ENCODE results near the gene RPS15. TPM values are rescaled to one million over a fixed set of nuclear protein-coding genes. Genes with fewer than 3 reads are reported as not detected.
A peak's percentile ranks its signal among the peaks of the same experiment; 100 is the strongest.

The RPS15 gene
- total RNA-seq, 1 donor from 2014 or later = 1,542 TPM

- intact Hi-C loops (cut with micrococcal nuclease) = loop anchor here (2.0 to 5.0 kb wide), 2 partner anchors 25 to 67 kb away; partner anchors contain the start of gene ADAMTSL5
- DNase-seq = peak; percentile 96
- H3K4me3 Mint-ChIP-seq = peak overlapping the region; percentile 78
- no peak overlapping the region for H3K27ac Mint-ChIP-seq
- no peaks in the 10 kb centered on the region for H3K9me3 Mint-ChIP-seq
- H3K4me1 Mint-ChIP-seq = peaks cover 10% of the 10 kb centered on the region
- peaks cover 24% of the 10 kb centered on the region for H3K36me3 Mint-ChIP-seq (ENCODE audit: low read depth)
- peaks cover 26% of the 10 kb centered on the region for H3K27me3 Mint-ChIP-seq
Observed at GRCh38 chr19:1445185-1445931, 7.2 kb downstream of the RPS15 start.

GRCh38 chr19:1445932-1446712 lies 7.9 kb downstream of the RPS15 start:
- Mint-ChIP-seq H3K27ac (no peak overlapping the region), H3K4me1 (peaks cover 8% of the 10 kb centered on the region), H3K36me3 (ENCODE audit: low read depth) (peaks cover 17% of the 10 kb centered on the region), H3K9me3 (no peaks in the 10 kb centered on the region), H3K27me3 (peaks cover 33% of the 10 kb centered on the region), H3K4me3 (no peak overlapping the region)
- DNase-seq = no peak
- intact Hi-C loops (cut with micrococcal nuclease) = loop anchor here (2.0 to 5.0 kb wide), 2 partner anchors 25 to 66 kb away; partner anchors contain the start of gene ADAMTSL5

GRCh38 chr19:1446713-1447481 lies 8.7 kb downstream of the RPS15 start:
- peak; percentile 81 for DNase-seq
- Mint-ChIP-seq H3K27me3 (peaks cover 38% of the 10 kb centered on the region), H3K4me1 (peaks cover 8% of the 10 kb centered on the region), H3K27ac (no peak overlapping the region), H3K9me3 (no peaks in the 10 kb centered on the region), H3K36me3 (ENCODE audit: low read depth) (peaks cover 10% of the 10 kb centered on the region), H3K4me3 (peak overlapping the region; percentile 35)
- intact Hi-C loops (cut with micrococcal nuclease) = loop anchor here (5.0 kb wide), 1 partner anchor 65 kb away; the partner anchor contains the start of gene ADAMTSL5

GRCh38 chr19:1447504-1447903 lies 9.3 kb downstream of the RPS15 start:
- Mint-ChIP-seq H3K27ac (no peak overlapping the region), H3K9me3 (no peaks in the 10 kb centered on the region), H3K4me3 (no peak overlapping the region), H3K36me3 (ENCODE audit: low read depth) (peaks cover 3% of the 10 kb centered on the region), H3K27me3 (peaks cover 41% of the 10 kb centered on the region), H3K4me1 (peaks cover 8% of the 10 kb centered on the region)
- DNase-seq = no peak
- intact Hi-C loops (cut with micrococcal nuclease) = loop anchor here (5.0 kb wide), 1 partner anchor 65 kb away; the partner anchor contains the start of gene ADAMTSL5

- H3K27ac Mint-ChIP-seq = no peak overlapping the region
- no peaks in the 10 kb centered on the region for H3K36me3 Mint-ChIP-seq (ENCODE audit: low read depth)
- intact Hi-C loops (cut with micrococcal nuclease) = loop anchor here (5.0 kb wide), 1 partner anchor 64 kb away; the partner anchor contains the start of gene ADAMTSL5
- H3K9me3 Mint-ChIP-seq = no peaks in the 10 kb centered on the region
- H3K27me3 Mint-ChIP-seq = peaks cover 45% of the 10 kb centered on the region
- H3K4me1 Mint-ChIP-seq = peaks cover 6% of the 10 kb centered on the region
- no peak overlapping the region for H3K4me3 Mint-ChIP-seq
- DNase-seq = no peak
Observed at GRCh38 chr19:1447944-1448343, 9.7 kb downstream of the RPS15 start.

GRCh38 chr19:1449467-1450442 lies 11.6 kb downstream of the RPS15 start, which contains the start of gene APC2:
TSS of gene APC2 (plus strand) at chr19:1450121. CDS start at chr19:1453002, 2,881 bp downstream.
- no peaks in the 10 kb centered on the region for H3K36me3 Mint-ChIP-seq (ENCODE audit: low read depth)
- H3K9me3 Mint-ChIP-seq = no peaks in the 10 kb centered on the region
- peaks cover 51% of the 10 kb centered on the region for H3K27me3 Mint-ChIP-seq
- DNase-seq = peak; percentile 83
- peaks cover 3% of the 10 kb centered on the region for H3K4me1 Mint-ChIP-seq
- no peak within 1 kb of the TSS for H3K27ac Mint-ChIP-seq
- H3K4me3 Mint-ChIP-seq = peak within 1 kb of the TSS; percentile 40
- intact Hi-C loops (cut with micrococcal nuclease) = loop anchor here (5.0 kb wide), 1 partner anchor 63 kb away; the partner anchor contains the start of gene ADAMTSL5

GRCh38 chr19:1450735-1451731 lies 12.8 kb downstream of the RPS15 start:
- Mint-ChIP-seq H3K9me3 (no peaks in the 10 kb centered on the region), H3K4me1 (peaks cover 9% of the 10 kb centered on the region), H3K27me3 (peaks cover 59% of the 10 kb centered on the region), H3K27ac (no peak overlapping the region), H3K36me3 (ENCODE audit: low read depth) (peaks cover 2% of the 10 kb centered on the region), H3K4me3 (no peak overlapping the region)
- DNase-seq = no peak
- intact Hi-C loops (cut with micrococcal nuclease) = no loop called here

- DNase-seq = no peak
- H3K36me3 Mint-ChIP-seq (ENCODE audit: low read depth) = peaks cover 2% of the 10 kb centered on the region
- H3K27me3 Mint-ChIP-seq = peaks cover 56% of the 10 kb centered on the region
- no peak overlapping the region for H3K27ac Mint-ChIP-seq
- H3K4me3 Mint-ChIP-seq = no peak overlapping the region
- peaks cover 9% of the 10 kb centered on the region for H3K4me1 Mint-ChIP-seq
- intact Hi-C loops (cut with micrococcal nuclease) = no loop called here
- H3K9me3 Mint-ChIP-seq = no peaks in the 10 kb centered on the region
Observed at GRCh38 chr19:1451916-1452801, 14.0 kb downstream of the RPS15 start.

- Mint-ChIP-seq H3K9me3 (no peaks in the 10 kb centered on the region), H3K36me3 (ENCODE audit: low read depth) (peaks cover 2% of the 10 kb centered on the region), H3K4me1 (peaks cover 9% of the 10 kb centered on the region), H3K4me3 (no peak overlapping the region), H3K27ac (no peak overlapping the region), H3K27me3 (peaks cover 54% of the 10 kb centered on the region)
- no peak for DNase-seq
- intact Hi-C loops (cut with micrococcal nuclease) = no loop called here
Observed at GRCh38 chr19:1452802-1453524, 14.8 kb downstream of the RPS15 start.

GRCh38 chr19:1453525-1454364 lies 15.5 kb downstream of the RPS15 start:
- peaks cover 2% of the 10 kb centered on the region for H3K36me3 Mint-ChIP-seq (ENCODE audit: low read depth)
- DNase-seq = no peak
- H3K27ac Mint-ChIP-seq = no peak overlapping the region
- no peaks in the 10 kb centered on the region for H3K9me3 Mint-ChIP-seq
- intact Hi-C loops (cut with micrococcal nuclease) = no loop called here
- peaks cover 9% of the 10 kb centered on the region for H3K4me1 Mint-ChIP-seq
- H3K27me3 Mint-ChIP-seq = peaks cover 54% of the 10 kb centered on the region
- H3K4me3 Mint-ChIP-seq = no peak overlapping the region

Data from activated CD4-positive, alpha-beta T cell treated with anti-CD3 and anti-CD28 coated beads, Interleukin-2, amount 10 ng/mL, durations not matched to agents 24 days and 14 days (primary cell).